IPS DF 19.7 (cell line): Measurements from ENCODE around the gene HOXC10.

Experiments
- DNase-seq: peaks from one replicate; pipeline ENCODE4 v3.0.0-alpha.2; 2013; ENCODE audit warnings: low read depth, low spot score

HOXC10 gene

DNA sequence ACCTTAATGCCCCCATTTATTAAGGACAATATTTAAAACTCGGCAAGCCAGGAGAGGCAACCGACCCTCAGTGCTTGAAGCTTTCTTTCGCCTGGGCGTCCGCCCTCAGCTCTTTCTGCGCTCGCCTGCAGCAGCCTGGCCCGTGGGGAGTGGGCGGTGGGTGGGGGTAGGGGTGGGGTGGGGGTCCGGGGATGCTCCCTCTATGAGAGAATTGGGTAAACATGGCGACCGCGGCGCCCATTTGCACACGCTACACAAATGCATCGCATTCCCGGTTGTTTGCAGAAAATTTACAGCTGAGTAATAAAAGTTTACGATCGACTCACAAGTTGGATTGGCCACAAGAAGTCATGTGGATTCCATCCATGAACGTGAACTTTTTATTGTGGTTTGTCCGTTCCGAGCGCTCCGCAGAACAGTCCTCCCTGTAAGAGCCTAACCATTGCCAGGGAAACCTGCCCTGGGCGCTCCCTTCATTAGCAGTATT is 31.6 kb downstream of the HOXC10 start:
- no peak for DNase-seq

DNA sequence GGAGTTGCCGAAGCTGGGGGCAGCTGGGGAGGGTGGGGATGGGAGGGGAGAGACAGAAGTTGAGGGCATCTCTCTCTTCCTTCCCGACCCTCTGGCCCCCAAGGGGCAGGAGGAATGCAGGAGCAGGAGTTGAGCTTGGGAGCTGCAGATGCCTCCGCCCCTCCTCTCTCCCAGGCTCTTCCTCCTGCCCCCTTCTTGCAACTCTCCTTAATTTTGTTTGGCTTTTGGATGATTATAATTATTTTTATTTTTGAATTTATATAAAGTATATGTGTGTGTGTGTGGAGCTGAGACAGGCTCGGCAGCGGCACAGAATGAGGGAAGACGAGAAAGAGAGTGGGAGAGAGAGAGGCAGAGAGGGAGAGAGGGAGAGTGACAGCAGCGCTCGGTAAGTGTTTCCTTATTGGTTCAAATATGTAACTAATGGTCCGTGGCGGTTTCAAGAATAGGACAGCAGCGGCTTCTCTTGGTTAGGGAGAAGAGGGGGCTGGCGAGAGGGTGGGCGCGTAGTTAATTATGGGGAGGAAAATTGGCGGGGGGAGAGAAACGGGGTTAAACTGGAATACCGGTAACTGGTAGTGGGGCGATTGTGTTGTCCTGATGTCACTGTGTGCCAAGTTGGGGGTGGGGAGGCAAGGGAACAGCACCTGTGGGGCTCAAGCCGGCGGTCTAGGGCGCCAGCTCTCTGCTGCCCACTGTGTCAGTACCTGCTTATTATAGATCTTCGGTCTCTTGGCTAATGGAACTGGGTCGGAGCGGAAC is 32.3 kb downstream of the HOXC10 start:
- DNase-seq, result no peak

DNA sequence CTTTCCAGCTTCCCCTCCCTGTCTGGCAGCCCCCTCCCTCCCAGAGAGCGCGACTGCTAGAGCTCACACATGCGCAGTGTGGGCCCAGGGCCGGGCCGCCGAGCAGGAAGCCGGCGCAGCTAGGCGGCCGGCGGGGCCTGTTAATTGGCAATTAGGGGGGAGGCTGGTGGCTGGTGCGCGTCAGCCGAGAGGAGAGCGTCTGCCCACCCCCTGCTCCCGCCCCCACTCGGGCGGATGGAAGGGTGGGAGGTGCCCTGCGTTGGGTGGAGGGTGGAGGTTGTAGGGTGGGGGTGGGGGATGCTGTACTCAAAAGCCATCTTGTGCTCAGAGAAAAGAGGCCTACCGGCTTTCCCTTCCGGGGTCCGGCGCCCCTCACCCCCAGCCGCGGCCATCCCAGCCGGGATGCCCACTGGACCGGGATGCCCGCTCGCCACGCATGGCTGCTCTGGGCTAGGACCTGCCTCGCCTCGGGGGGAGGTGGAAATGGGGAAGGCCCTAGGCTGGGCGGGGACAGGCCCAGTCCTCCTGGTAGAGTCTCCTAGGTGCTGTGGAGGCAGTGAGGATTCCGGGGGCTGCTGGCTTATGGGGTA is 33.0 kb downstream of the HOXC10 start:
- DNase-seq, result no peak

DNA sequence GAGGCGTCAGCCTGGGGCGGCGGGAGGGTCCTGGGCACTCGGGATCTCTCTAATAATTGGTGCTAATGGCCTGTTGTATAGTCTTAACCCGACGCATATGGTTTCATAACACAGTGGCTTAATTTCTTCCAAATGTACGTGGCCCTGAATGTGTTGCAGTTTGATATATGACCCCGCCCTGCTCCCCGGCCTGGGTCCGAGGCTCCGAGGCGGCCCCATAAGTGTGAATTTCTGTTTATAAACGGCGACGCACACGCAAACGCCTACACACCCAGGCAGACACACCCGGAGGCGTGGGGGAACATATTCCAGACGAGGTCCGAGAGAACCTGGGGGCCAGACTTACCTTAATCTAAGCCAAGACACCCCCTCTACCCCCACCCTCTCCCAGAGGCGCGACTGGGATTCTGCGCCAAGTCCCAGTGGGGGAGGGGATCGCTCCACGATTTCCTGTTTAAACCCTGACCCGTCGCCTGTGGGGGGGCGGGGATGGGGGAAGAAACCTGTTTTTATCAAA is 33.6 kb downstream of the HOXC10 start:
- no peak for DNase-seq

DNA sequence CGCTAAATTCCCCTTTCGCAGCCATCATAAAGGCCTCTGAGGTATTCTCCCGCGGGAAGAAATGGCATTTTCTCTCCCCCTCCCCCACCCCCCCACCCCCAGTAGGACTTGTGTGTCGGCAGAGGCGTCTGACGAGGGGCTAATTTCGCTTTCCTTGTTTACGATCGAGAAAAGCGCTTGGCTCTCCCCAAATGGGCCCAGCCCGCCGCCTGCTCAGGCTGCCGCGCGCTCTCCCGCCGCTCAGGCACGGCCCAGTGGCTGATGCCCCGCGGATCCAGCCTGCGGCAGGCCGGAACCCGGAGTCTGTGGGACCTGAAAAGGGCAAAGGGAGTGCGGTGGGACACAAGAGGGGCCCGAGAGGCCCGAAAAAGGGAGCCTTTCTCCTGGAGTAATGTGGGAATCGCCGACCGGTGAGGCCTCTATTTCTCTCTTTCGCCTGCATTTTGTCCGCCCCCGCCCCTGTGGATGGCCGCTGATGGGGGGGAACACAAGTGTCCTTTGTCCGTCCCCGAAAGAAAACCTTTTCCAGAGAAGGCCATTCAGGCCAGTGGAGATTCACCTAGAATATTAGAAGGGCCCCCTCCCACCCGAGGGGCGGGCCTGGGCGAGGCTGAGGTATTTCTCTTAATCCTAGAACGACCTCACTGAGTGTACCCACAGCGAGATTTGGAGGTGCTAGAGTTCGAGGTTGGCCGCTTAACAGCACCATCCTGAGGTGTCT is 34.3 kb downstream of the HOXC10 start:
- no peak for DNase-seq

DNA sequence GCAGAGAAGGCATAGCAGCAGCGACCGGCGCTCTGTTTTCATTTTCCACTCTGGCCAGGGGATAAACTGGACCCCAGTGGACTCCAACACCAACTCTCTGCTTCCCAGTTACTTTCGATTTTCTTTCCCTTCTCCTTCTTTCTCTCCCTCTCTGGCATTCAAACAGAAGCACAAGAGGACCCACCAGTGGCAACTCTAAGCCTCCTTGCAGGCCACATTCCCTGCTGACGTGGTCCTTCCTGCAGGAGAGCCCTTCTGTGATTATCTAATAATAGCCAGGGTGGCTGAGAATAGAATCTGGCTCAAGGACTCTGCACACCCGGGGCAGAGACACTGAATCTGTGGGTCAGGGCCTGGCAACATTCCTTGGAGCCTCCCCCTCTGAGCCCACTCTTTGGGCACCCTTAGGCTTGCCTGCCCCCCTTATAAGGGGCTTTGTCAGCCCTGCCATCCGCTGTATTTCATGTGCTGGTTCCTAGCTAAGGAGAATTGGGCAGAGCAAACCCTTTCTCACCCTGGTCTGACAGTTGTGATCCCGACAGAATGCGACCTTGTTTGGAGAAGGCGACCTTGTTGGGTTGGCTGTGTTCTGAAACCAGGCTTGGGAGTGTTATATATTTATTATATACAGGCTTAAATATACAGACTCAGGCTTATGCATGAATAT is 35.1 kb downstream of the HOXC10 start:
- DNase-seq, result no peak

DNA sequence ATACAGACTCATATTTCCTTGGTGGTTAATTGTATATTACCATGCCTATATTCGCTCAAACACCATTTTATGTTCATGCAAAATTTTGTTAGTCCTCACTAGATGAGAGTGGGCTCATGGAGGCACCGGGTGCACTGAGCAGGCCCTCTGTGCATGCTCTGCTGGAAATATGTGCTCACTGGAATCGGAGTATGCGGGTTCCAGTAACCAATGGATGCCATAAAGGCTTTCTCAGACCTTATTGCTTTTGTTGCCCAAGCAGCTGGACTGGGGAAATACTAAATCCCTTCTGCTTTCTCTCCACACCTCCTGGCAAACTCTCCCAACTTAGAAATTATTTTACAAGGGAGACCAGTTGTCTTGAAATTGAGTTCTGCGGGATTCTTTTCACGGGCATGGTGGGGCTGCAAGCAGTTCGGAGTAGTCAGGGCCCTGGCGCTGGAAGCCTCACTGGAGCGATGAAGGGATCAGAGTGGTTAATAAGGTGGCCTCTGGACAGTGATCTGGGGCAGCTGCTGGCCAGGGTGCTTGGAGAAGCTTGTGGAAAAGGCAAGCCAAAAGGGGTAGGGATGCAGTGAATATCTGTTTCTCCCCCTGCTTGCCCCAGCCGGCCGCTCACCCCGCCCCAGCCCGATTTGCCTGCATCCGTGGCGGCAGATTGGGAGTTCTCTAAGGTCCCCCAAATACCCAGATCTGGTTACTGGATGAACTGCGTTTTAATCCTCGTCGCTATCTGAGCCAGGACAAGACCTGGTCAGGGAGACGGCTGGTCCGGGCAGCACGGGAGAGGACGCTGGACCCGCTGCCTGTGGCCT is 35.9 kb downstream of the HOXC10 start:
- DNase-seq, result no peak

DNA sequence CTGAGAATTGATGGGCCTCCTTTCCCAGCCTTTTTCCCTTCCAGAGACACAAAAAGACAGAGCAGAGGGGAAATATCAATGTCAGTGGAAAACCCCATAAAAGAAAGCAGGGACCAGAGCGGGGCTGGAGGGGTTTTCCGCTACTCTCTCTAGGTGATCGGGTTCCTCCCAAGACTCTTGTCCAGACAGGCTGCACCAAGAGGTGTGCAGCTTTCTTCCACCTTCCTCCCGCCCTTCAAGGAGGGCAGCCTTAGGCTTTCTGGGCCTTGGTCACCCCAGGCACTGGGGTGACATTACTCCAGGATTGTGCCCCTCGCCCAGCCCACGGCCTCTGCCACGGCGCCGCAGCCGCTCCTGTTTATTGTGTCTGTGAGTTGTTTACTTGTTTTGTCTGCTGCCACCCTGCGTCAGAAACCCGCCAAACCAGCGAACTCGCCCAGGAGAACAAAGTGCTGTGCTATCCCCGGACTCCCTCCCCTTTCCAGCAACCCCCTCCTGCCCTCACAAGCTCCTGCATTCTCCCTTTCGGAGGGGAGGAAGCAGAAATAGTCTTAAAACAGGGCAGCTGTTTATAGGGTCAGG is 36.6 kb downstream of the HOXC10 start:
- DNase-seq, result no peak

DNA sequence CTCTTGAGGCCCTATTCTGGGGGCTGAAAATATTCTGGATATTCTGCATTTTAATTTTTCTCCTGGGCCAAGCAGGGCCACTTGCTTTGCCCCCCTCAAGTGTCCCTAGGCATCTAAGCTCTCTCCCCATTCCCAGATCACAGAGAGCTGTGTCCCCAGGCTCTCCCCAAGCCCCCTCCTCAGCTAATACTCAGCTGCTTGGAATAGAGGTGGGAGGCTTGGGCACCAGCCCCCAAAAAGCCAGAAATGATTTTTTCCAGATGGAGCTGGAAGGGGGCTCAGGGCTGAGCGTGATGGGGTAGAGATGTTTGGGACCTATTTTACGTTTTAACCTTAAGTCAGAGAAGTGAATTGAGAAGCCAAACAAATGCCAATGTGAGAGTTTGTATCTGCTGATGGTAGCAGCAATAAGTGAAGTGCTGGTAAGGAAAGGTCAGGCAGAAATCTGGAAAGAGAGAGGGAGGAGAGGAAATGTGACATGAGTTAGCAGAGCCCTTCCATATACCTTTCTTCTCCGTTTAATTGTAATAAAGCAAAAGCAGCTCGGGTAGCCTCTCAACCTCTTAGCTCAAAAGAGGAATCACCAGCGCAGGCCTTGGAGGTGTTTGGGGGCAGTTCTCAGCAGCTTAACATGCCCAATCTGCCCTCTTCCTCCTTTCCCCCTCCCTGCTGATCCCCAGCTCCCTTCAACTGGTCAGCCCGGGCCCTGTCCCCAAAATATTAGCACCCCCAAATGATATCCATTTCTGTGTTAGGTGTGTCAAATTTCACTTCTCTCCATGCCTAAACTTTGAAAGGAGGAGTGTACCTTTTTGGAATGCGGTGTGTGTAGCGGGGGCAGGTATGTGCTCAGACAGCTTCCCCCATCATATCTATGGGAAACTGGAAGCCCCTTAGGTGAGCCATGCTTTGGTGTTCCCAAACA is 38.3 kb downstream of the HOXC10 start:
- no peak for DNase-seq

DNA sequence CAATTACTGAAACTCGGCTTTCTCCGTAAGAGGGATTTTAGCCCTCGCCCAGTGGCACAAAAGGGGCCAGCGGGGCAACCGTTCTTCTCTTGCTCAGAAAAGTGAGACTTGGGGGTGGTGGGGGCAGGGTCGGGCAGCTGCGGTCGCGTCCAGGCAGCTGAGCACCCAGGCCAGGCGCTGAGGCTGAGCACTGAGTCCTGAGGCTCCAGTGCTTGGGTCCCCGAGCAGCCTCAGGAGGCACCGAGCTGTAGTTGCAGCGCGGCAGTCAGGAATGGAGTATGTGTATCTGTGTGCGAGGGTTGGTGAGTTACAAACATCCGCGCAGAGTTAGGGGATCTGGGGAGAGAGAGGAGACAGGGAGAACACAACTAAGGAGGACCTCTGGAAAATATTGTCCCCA is 39.2 kb downstream of the HOXC10 start:
- DNase-seq, result no peak

DNA sequence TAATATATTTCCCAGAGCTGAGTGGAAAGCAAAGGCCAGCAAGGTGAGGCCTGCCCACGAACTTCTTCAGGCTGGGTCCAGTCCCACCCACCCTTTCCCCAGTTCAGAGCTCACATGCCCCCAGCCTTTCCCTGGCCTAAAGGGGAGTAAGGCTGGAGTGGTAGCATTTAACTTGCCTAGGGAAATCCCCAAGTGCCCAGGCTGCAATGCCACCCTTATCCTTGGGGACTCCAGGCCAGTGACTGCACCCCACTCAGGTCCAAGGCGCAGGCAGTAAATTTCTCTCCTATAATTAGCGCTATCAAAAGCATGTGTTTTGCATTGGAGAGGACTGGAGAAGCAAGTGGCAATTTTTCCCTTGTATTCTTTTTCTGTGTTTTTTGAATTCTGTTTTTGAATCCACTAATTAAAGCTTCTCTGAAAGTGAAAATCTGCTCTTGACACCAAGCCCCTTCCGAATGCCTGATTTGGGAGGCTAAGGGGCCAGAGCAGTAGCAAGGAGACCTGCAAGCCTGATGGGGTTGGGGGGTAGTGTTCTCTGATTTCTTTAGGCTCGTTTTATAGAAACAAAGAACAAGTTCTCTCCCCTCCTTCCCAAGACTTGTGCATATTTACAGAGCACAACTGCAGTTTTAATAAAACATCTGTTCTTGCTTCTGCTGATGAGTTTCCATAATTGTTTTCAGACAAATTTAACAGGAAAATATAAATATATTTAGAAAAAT is 39.8 kb downstream of the HOXC10 start:
- DNase-seq, result no peak

DNA sequence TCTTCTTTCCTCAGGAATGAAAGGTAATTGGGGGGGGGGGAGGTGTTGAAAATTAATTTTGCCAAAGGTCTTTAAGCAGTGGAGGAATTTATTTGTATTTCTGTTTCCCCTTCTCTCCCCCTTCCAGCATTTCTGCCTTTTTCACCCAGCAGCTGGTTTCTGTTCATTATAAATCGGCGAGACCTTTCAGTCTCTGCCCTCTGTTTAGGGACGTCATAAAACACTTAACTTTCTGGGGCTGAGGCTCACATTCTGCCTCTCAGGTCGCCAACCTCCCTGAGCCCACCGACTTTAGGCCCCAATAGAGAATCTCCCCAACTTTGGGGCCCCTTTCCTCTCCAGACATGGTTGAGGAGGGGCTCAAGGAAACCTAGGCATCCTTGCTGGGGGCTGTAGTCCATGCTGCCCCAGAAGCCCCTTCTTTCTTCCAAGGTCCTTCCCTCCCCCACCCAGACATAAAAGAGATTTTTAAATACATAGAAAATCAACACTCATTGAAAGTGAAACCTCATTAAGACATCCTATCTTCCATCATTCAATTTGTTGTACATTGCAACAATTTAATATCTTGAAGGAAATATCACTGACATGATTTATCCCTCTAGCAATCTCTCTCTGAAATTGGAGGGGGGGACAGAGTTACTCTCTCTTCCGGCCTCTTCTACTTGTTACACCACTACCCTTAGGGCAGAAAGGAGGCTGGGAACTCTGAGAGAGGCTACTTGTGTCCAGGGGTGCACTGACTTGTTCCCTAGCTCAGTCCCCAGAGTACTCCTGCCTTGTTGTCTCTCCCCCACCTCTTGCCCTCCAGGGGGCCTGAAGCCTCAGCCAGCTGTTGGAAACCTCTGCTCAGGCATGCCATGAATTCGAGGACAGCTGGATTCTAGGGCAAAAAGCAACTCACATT is 40.8 kb downstream of the HOXC10 start:
- no peak for DNase-seq

DNA sequence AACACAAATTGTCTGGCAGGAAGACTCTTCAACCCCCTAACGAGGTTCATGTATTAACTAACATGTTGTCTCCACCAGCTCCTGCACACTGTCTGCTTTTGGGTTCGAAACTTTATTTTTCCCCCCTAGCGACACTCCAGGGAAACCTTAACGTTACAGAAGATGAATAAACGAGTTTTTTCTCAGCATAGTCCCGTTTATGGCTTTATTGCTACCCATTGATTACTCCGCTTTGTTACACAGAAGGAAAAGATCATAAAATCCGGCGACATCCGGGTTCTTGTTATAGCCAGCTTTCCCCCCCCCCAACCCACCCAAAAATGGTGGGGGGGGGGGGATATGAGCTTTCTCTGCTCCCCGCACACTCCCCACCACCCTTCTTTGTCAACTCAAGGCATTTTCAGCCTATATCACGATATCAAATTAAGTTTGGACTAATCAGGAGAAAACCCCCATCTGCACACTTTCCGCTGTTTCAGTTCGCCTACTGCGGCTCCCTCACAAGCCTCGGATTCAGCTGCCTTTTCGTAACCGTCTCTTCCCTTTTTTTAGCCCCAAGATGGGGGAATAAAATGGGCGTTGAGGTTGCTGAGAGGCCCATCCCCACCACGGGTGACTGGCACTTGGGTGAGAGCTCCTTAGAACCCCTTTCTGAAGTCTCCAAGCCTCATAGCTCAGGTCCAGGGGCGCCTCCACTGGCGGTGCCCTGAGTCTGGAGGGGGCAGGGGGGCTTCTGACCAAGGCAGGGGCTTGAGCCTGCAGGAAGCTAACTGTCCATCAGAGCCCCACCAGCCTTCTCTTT is 41.9 kb downstream of the HOXC10 start:
- no peak for DNase-seq

DNA sequence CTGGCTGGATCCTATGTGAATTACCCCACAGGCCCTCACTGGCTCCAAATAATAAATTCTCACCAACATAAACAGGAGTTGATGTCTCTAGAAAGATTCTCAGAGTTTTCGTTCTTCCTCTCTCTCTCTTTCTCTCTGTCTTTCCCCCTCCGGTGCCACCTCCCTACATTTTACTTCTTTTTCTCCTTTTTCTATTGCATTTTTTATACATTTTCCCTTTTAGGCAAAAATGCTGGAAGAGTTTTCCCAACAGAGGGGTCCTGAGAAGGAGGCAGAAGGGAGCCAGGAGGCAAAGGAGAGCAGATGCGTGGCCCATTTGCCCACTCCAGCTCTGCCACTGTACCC is 42.5 kb downstream of the HOXC10 start:
- DNase-seq, result no peak

DNA sequence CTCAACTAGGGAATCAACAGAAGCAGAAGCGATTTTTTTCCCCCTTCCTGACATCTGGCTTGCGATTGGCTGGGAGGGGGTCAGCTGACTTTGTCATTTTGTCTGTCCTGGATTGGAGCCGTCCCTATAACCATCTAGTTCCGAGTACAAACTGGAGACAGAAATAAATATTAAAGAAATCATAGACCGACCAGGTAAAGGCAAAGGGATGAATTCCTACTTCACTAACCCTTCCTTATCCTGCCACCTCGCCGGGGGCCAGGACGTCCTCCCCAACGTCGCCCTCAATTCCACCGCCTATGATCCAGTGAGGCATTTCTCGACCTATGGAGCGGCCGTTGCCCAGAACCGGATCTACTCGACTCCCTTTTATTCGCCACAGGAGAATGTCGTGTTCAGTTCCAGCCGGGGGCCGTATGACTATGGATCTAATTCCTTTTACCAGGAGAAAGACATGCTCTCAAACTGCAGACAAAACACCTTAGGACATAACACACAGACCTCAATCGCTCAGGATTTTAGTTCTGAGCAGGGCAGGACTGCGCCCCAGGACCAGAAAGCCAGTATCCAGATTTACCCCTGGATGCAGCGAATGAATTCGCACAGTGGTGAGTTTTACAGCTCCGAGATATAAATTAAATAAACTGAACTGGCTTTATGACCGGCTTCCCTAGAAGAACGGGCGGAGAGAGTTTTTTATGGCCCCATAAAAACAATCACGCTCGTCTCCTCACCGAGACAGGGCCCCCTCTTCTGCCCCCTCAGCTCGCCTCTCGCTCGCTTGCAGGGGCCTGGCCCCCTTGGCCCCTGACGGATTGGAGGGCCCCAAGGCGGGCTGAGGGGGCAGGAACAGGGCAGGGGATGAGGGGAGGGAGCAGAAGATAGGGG is 43.6 kb downstream of the HOXC10 start, which contains the start of gene HOXC6:
Gene HOXC6, plus strand, starts transcription at position 127 of the 888 bp plus-strand sequence. Its CDS starts 82 bp downstream, at position 209.
- DNase-seq, result no peak
